Neural cell (in vitro differentiated cells): Measurements from ENCODE around the gene WDR55. TPM values are rescaled to one million over a fixed set of nuclear protein-coding genes. Genes with fewer than 3 reads are reported as not detected.

Experiments
- H2AFZ ChIP-seq: fragments of 200-600, 300-800 bp; sonication (generic), shearing (Covaris generic); 2 replicates; pipeline ENCODE4 v1.6.0; 2014; ENCODE audit warnings: low read depth, mild to moderate bottlenecking, antibody characterized with exemption, low read length, moderate library complexity
- H3F3A ChIP-seq: fragments of 200-600 bp; shearing (Covaris generic); 2 replicates; pipeline ENCODE4 v1.6.1; 2016; ENCODE audit warnings: mild to moderate bottlenecking, moderate library complexity, mixed read lengths, antibody characterized with exemption, low read length; ENCODE audit not compliant: insufficient read depth, poor library complexity, severe bottlenecking
- H3K27ac ChIP-seq: fragments of 200-600, 300-800 bp; sonication (generic), shearing (Covaris generic); 2 replicates; pipeline ENCODE4 v1.5.1; 2014; ENCODE audit warnings: mild to moderate bottlenecking, low read length, moderate library complexity
- H3K27me3 ChIP-seq: fragments of 300-800, 200-600 bp; sonication (generic), shearing (Covaris generic); 2 replicates; pipeline ENCODE4 v1.6.0; 2014; ENCODE audit warnings: mild to moderate bottlenecking, low read depth, low read length, moderate library complexity; ENCODE audit not compliant: insufficient read depth
- H3K36me3 ChIP-seq: fragments of 300-800, 200-600 bp; sonication (generic), shearing (Covaris generic); 2 replicates; pipeline ENCODE4 v1.5.1; 2014; ENCODE audit warnings: mild to moderate bottlenecking, antibody characterized with exemption, low read length, moderate library complexity; ENCODE audit not compliant: insufficient read depth
- H3K4me2 ChIP-seq: fragments of 300-800, 200-600 bp; sonication (generic), shearing (Covaris generic); 2 replicates; pipeline ENCODE4 v1.6.0; 2014; ENCODE audit warnings: mild to moderate bottlenecking, low read length
- H3K4me3 ChIP-seq: fragments of 300-800, 200-600 bp; sonication (generic), shearing (Covaris generic); 2 replicates; pipeline ENCODE4 v1.5.1; 2014; ENCODE audit warnings: mild to moderate bottlenecking, low read length, moderate library complexity
- H3K79me2 ChIP-seq: fragments of 200-600 bp; shearing (Covaris generic); replicated peaks from 2 replicates; pipeline ENCODE4 v1.6.0; 2014; ENCODE audit warnings: mild to moderate bottlenecking, low read length, moderate library complexity; ENCODE audit not compliant: insufficient read depth
- H3K9ac ChIP-seq: fragments of 300-800, 200-600 bp; sonication (generic), shearing (Covaris generic); 2 replicates; pipeline ENCODE4 v1.6.1; 2016; ENCODE audit warnings: mild to moderate bottlenecking, low read length, mixed read lengths
- H3K9me2 ChIP-seq: fragments of 200-600 bp; shearing (Covaris generic); 2 replicates; pipeline ENCODE4 v1.6.1; 2016; ENCODE audit warnings: mild to moderate bottlenecking, low read length, mixed read lengths; ENCODE audit not compliant: insufficient read depth
- H3K9me3 ChIP-seq: fragments of 200-600, 300-800 bp; sonication (generic), shearing (Covaris generic); 2 replicates; pipeline ENCODE4 v1.6.1; 2016; ENCODE audit warnings: mild to moderate bottlenecking, mixed run types, low read length, moderate library complexity, mixed read lengths
- H4K20me1 ChIP-seq: fragments of 200-600 bp; shearing (Covaris generic); 2 replicates; pipeline ENCODE4 v1.6.1; 2016; ENCODE audit warnings: mild to moderate bottlenecking, mixed run types; ENCODE audit not compliant: insufficient read depth
- EP300 ChIP-seq: fragments of 450-650 bp; conservative IDR thresholded peaks from 2 replicates; pipeline ENCODE4 v1.6.1; 2014; ENCODE audit warnings: antibody characterized with exemption, mild to moderate bottlenecking, moderate library complexity; ENCODE audit not compliant: poor library complexity, severe bottlenecking
- EZH2 ChIP-seq: fragments of 200-600, 300-800 bp; shearing (Covaris generic), sonication (generic); IDR thresholded peaks from 2 replicates; pipeline ENCODE4 v1.6.1; 2014; ENCODE audit warnings: antibody characterized with exemption, low read length, borderline replicate concordance, mild to moderate bottlenecking; ENCODE audit not compliant: insufficient read depth, poor library complexity, severe bottlenecking
- MXI1 ChIP-seq: fragments of 450-650 bp; conservative IDR thresholded peaks from 2 replicates; pipeline ENCODE4 v1.6.1; 2014; ENCODE audit warnings: antibody characterized with exemption, mild to moderate bottlenecking; ENCODE audit not compliant: poor library complexity, severe bottlenecking
- POLR2AphosphoS5 ChIP-seq: IDR thresholded peaks from 2 replicates; pipeline ENCODE4 v1.6.1; 2012
- RAD21 ChIP-seq: fragments of 450-650 bp; conservative IDR thresholded peaks from 2 replicates; pipeline ENCODE4 v1.6.1; 2014; ENCODE audit warnings: antibody characterized with exemption, mild to moderate bottlenecking, moderate library complexity
- SMC3 ChIP-seq: fragments of 450-650 bp; conservative IDR thresholded peaks from 2 replicates; pipeline ENCODE4 v1.6.1; 2014; ENCODE audit warnings: antibody characterized with exemption, mild to moderate bottlenecking, moderate library complexity; ENCODE audit not compliant: poor library complexity
- TAF1 ChIP-seq: IDR thresholded peaks from 2 replicates; pipeline ENCODE4 v1.6.1; 2012; ENCODE audit warnings: low read depth
- polyA plus RNA-seq: library from polyadenylated mRNA; depleted of rRNA; stranded (reverse); fragments of >200 nt; gene quantifications from 2 replicates; pipeline ENCODE4 v1.2.3, GENCODE V29; 2014
- TF ChIP-seq, protein P1 (sequence below): fragments of 450-650 bp; IDR thresholded peaks from 2 replicates; pipeline ENCODE4 v1.5.1; 2014; ENCODE audit warnings: antibody characterized with exemption, mild to moderate bottlenecking, moderate library complexity; ENCODE audit not compliant: poor library complexity, severe bottlenecking
- TF ChIP-seq, protein P2 (sequence below): IDR thresholded peaks from 2 replicates; pipeline ENCODE4 v1.6.1; 2012; ENCODE audit warnings: borderline replicate concordance

The WDR55 gene
- polyA plus RNA-seq, 1 donor from 2014 or later = 20.7 TPM

DNA sequence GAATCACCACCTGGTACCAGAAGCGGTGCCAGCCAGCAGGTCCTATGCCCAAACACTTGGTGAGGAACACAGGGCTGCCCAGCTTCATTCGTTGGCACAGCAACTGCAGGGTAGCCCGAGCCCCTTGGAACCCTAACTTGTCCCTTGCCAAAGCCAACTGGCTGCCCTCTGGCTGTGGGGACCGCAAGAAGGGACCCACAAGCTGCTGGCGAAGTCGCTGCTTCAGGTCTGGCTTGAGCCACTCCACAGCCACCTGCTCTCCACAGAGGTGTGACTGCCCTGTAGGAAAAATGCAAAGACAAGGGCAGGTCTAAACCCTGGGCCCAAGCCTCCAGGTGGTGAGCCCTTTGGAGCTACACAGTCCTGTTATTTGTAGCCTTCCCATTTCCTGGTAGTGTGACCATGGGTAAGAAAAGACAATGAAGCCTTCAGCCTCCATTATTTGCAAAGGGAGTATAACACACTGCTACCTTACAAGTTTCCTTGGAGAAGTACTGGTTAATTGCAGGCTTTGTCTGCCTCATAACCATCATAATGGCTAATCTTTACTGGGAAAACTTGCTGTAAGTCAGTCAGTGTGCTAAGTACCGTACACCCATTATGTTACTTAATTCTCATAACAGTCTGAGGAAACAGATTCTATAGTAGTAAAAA lies 6.9 kb downstream of the WDR55 start:
- no peaks in the 10 kb centered on the region for H4K20me1 ChIP-seq
- no peaks in the 10 kb centered on the region for H3K27me3 ChIP-seq
- H3F3A ChIP-seq = no peaks in the 10 kb centered on the region
- H3K27ac ChIP-seq = no peak overlapping the region
- no peaks in the 10 kb centered on the region for H3K79me2 ChIP-seq
- H3K4me3 ChIP-seq = no peak overlapping the region
- TF ChIP-seq TAF1 (no peak), RAD21 (no peak), POLR2AphosphoS5 (no peak), EP300 (no peak), SMC3 (no peak), MXI1 (no peak), EZH2 (no peak)
- TF ChIP-seq, protein P1, sequence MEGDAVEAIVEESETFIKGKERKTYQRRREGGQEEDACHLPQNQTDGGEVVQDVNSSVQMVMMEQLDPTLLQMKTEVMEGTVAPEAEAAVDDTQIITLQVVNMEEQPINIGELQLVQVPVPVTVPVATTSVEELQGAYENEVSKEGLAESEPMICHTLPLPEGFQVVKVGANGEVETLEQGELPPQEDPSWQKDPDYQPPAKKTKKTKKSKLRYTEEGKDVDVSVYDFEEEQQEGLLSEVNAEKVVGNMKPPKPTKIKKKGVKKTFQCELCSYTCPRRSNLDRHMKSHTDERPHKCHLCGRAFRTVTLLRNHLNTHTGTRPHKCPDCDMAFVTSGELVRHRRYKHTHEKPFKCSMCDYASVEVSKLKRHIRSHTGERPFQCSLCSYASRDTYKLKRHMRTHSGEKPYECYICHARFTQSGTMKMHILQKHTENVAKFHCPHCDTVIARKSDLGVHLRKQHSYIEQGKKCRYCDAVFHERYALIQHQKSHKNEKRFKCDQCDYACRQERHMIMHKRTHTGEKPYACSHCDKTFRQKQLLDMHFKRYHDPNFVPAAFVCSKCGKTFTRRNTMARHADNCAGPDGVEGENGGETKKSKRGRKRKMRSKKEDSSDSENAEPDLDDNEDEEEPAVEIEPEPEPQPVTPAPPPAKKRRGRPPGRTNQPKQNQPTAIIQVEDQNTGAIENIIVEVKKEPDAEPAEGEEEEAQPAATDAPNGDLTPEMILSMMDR = no peak
- TF ChIP-seq, protein P2, sequence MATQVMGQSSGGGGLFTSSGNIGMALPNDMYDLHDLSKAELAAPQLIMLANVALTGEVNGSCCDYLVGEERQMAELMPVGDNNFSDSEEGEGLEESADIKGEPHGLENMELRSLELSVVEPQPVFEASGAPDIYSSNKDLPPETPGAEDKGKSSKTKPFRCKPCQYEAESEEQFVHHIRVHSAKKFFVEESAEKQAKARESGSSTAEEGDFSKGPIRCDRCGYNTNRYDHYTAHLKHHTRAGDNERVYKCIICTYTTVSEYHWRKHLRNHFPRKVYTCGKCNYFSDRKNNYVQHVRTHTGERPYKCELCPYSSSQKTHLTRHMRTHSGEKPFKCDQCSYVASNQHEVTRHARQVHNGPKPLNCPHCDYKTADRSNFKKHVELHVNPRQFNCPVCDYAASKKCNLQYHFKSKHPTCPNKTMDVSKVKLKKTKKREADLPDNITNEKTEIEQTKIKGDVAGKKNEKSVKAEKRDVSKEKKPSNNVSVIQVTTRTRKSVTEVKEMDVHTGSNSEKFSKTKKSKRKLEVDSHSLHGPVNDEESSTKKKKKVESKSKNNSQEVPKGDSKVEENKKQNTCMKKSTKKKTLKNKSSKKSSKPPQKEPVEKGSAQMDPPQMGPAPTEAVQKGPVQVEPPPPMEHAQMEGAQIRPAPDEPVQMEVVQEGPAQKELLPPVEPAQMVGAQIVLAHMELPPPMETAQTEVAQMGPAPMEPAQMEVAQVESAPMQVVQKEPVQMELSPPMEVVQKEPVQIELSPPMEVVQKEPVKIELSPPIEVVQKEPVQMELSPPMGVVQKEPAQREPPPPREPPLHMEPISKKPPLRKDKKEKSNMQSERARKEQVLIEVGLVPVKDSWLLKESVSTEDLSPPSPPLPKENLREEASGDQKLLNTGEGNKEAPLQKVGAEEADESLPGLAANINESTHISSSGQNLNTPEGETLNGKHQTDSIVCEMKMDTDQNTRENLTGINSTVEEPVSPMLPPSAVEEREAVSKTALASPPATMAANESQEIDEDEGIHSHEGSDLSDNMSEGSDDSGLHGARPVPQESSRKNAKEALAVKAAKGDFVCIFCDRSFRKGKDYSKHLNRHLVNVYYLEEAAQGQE = no peak
- H3K9ac ChIP-seq = no peak overlapping the region
- H3K36me3 ChIP-seq = peaks cover 15% of the 10 kb centered on the region
- H3K4me2 ChIP-seq = no peak overlapping the region
- H2AFZ ChIP-seq = no peak overlapping the region
- no peaks in the 10 kb centered on the region for H3K9me3 ChIP-seq
- no peaks in the 10 kb centered on the region for H3K9me2 ChIP-seq

DNA sequence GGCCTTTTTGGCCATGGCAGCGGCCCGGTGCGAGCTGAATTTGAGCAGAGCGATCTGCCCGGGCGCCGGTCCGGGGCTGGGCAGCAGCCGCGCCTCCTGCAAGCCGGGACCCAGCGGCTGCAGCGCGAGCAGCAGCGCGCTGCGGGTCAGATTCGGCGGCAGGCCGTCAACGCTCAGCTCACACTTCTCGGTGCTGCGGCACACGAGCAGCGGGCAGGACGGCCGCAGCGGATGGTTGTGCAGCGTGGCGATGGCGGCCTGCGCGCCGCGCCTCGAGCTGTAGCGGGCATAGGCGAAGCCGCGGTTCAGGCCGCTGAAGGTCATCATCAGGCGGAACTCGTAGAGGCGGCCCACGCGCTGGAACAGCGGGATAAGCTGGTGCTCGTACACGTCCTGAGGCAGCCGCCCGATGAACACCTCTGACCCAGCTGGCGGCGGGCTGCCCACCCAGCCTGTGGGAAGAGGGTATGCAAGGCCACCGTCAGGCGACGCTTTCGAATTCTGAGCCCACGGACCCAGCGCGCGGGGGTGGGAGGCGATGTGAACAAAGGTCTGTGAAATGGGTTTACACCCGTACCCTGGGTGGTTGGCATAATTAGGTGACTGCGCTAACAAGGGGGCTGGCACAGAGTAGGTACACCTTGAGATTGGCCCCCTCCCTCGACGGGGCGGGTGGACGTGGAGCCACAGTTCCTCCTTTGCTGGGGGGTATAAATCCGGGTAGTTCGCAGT lies 7.9 kb downstream of the WDR55 start:
- no peaks in the 10 kb centered on the region for H4K20me1 ChIP-seq
- H3K4me3 ChIP-seq = no peak overlapping the region
- no peak overlapping the region for H3K9ac ChIP-seq
- H3K27ac ChIP-seq = no peak overlapping the region
- TF ChIP-seq, protein P1 = no peak
- TF ChIP-seq SMC3 = no peak
- TF ChIP-seq EZH2 = no peak
- no peak for TF ChIP-seq TAF1
- no peak for TF ChIP-seq MXI1
- no peak for TF ChIP-seq POLR2AphosphoS5
- TF ChIP-seq RAD21 = no peak
- TF ChIP-seq, protein P2 = no peak
- TF ChIP-seq EP300 = no peak
- H3K36me3 ChIP-seq = peaks cover 20% of the 10 kb centered on the region
- H3K9me2 ChIP-seq = no peaks in the 10 kb centered on the region
- no peaks in the 10 kb centered on the region for H3K27me3 ChIP-seq
- no peak overlapping the region for H3K4me2 ChIP-seq
- H2AFZ ChIP-seq = no peak overlapping the region
- H3K79me2 ChIP-seq = no peaks in the 10 kb centered on the region
- H3F3A ChIP-seq = no peaks in the 10 kb centered on the region
- no peaks in the 10 kb centered on the region for H3K9me3 ChIP-seq
